DOHH2 (cell line): ENCODE measurements around the gene GMDS.

ENCODE experiments used
- H3F3A ChIP-seq: fragments of 200-600 bp; sonication (generic), shearing (Covaris generic); 2 replicates; pipeline ENCODE4 v1.6.0; 2016; ENCODE audit warnings: antibody characterized with exemption, mild to moderate bottlenecking; ENCODE audit not compliant: control insufficient read depth, insufficient read depth
- H3K27ac ChIP-seq: fragments of 200-600 bp; sonication (generic); 2 replicates; pipeline ENCODE4 v1.5.1; 2014; ENCODE audit warnings: low read depth, mild to moderate bottlenecking, low read length, moderate library complexity
- H3K27me3 ChIP-seq: fragments of 200-600 bp; sonication (generic); 2 replicates; pipeline ENCODE4 v1.6.1; 2014; ENCODE audit warnings: mild to moderate bottlenecking, low read length, mixed read lengths; ENCODE audit not compliant: control insufficient read depth
- H3K36me3 ChIP-seq: fragments of 200-600 bp; sonication (generic); 2 replicates; pipeline ENCODE4 v1.6.1; 2014; ENCODE audit warnings: mild to moderate bottlenecking, low read length, moderate library complexity, mixed read lengths; ENCODE audit not compliant: control insufficient read depth
- H3K4me1 ChIP-seq: fragments of 200-600 bp; sonication (generic); 2 replicates; pipeline ENCODE4 v1.6.1; 2014; ENCODE audit warnings: mild to moderate bottlenecking, low read length, mixed read lengths; ENCODE audit not compliant: control insufficient read depth
- H3K4me2 ChIP-seq: fragments of 200-600 bp; sonication (generic); 2 replicates; pipeline ENCODE4 v1.6.0; 2014; ENCODE audit warnings: mild to moderate bottlenecking, low read length, moderate library complexity
- H3K4me3 ChIP-seq: fragments of 200-600 bp; sonication (generic); 2 replicates; pipeline ENCODE4 v1.5.1; 2014; ENCODE audit warnings: mild to moderate bottlenecking, low read length, mixed read lengths
- H3K79me2 ChIP-seq: fragments of 200-600 bp; sonication (generic); 2 replicates; pipeline ENCODE4 v1.6.1; 2014; ENCODE audit warnings: mild to moderate bottlenecking, low read length, mixed read lengths; ENCODE audit not compliant: control insufficient read depth
- H3K9me2 ChIP-seq: fragments of 200-600 bp; sonication (generic); replicated peaks from 2 replicates; pipeline ENCODE4 v1.6.1; 2014; ENCODE audit warnings: mild to moderate bottlenecking, low read length, mixed read lengths; ENCODE audit not compliant: control insufficient read depth
- H3K9me3 ChIP-seq: fragments of 200-600 bp; sonication (generic); 2 replicates; pipeline ENCODE4 v1.6.1; 2014; ENCODE audit warnings: antibody characterized with exemption, low read length, mixed read lengths; ENCODE audit not compliant: control insufficient read depth, insufficient read depth
- H4K20me1 ChIP-seq: fragments of 200-600 bp; sonication (generic); 2 replicates; pipeline ENCODE4 v1.6.0; 2014; ENCODE audit warnings: low read depth, mild to moderate bottlenecking, antibody characterized with exemption, low read length, moderate library complexity; ENCODE audit not compliant: control insufficient read depth, insufficient read depth
- EZH2phosphoT487 ChIP-seq: fragments of 200-600 bp; sonication (generic); IDR thresholded peaks from 2 replicates; pipeline ENCODE4 v1.6.1; 2017; ENCODE audit warnings: borderline replicate concordance, mild to moderate bottlenecking, antibody characterized with exemption, low read length, moderate library complexity, mixed read lengths
- TF ChIP-seq, protein P1 (sequence below): fragments of 200-600 bp; sonication (generic); IDR thresholded peaks from one replicate; pipeline ENCODE4 v1.5.1; 2014; ENCODE audit warnings: antibody characterized with exemption, mild to moderate bottlenecking, low read depth, low read length; ENCODE audit not compliant: poor library complexity, severe bottlenecking

The GMDS gene

DNA sequence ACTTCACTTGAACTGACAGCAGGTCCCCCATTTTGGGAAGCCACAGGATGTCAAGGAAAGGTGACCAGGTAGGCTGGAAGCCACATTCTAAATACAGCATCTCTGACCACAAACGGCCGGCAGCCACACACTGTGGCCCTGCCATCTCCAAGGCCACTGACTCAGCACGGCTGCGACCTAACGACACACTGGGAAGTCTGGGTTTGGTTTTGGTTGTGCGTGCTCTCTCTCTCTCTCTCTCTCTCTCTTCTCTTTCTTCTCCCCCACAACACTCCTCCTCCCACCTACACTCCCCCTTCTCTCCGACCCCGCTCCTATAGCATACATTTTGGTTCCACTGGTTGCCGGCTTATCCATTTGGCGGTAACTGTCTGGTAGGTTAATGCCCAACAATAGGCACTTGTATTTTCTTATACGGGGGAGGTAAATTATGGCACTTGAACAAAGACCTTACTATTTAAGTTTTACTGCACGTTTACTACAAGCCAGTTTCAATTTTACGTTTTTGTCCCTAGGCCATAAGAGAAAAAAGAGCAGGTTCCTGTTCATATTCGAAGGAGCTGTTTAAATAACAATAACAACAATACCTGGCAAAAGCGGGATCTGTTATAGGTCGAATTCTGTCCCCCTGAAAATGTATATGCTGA lies 103.6 kb downstream of the GMDS start:
- Histone ChIP-seq H3K9me2 (no peaks in the 10 kb centered on the region), H3K4me1 (no peaks in the 10 kb centered on the region), H3K4me3 (no peak overlapping the region), H3K79me2 (no peaks in the 10 kb centered on the region; the same call in 1 of the 2 replicates), H4K20me1 (no peaks in the 10 kb centered on the region), H3K9me3 (no peaks in the 10 kb centered on the region), H3F3A (no peaks in the 10 kb centered on the region), H3K36me3 (no peaks in the 10 kb centered on the region), H3K27ac (no peak overlapping the region), H3K27me3 (no peaks in the 10 kb centered on the region), H3K4me2 (no peak overlapping the region)
- TF ChIP-seq EZH2phosphoT487 = no peak
- TF ChIP-seq, protein P1, sequence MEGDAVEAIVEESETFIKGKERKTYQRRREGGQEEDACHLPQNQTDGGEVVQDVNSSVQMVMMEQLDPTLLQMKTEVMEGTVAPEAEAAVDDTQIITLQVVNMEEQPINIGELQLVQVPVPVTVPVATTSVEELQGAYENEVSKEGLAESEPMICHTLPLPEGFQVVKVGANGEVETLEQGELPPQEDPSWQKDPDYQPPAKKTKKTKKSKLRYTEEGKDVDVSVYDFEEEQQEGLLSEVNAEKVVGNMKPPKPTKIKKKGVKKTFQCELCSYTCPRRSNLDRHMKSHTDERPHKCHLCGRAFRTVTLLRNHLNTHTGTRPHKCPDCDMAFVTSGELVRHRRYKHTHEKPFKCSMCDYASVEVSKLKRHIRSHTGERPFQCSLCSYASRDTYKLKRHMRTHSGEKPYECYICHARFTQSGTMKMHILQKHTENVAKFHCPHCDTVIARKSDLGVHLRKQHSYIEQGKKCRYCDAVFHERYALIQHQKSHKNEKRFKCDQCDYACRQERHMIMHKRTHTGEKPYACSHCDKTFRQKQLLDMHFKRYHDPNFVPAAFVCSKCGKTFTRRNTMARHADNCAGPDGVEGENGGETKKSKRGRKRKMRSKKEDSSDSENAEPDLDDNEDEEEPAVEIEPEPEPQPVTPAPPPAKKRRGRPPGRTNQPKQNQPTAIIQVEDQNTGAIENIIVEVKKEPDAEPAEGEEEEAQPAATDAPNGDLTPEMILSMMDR = no peak

DNA sequence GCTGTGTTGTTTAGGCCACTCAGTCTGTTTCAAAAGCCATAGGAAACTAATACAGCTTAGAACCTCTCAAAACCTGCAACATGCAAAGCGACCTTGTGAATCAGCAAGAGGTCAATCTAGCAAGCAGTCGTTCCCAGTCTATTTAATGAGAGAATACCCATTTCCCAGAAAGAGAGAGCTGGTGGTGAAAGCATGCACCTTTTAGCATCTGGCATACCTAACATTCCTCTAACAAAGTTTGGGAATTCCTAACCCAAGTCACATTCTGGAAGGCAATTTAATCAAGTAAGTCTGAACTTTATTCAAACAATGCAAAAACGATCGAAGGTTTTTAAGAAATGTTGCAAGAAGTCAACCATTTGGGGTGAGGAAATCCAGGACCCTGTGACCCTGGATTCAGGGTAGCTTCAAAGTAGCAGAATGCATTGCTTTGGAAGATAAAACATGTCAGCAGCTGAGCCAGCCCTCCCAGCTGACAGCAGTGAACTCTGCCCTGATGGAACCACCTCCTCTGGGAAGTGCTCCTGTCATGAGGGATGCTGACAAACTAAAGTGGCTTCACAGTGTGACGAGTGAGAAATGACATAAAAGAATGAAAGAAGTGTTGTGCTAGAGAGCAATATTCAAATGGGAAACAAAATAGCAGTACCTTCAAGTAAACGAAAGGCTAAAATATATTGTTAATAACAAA lies 104.8 kb downstream of the GMDS start:
- no peaks in the 10 kb centered on the region for H3K36me3 ChIP-seq
- no peaks in the 10 kb centered on the region for H3K27me3 ChIP-seq
- H3K4me3 ChIP-seq = no peak overlapping the region
- H3K4me1 ChIP-seq = no peaks in the 10 kb centered on the region
- no peaks in the 10 kb centered on the region; the same call in 1 of the 2 replicates for H3K79me2 ChIP-seq
- H3K27ac ChIP-seq = no peak overlapping the region
- no peaks in the 10 kb centered on the region for H3K9me2 ChIP-seq
- no peak overlapping the region for H3K4me2 ChIP-seq
- TF ChIP-seq, protein P1 = no peak
- no peak for TF ChIP-seq EZH2phosphoT487
- H3K9me3 ChIP-seq = no peaks in the 10 kb centered on the region
- H4K20me1 ChIP-seq = no peaks in the 10 kb centered on the region
- H3F3A ChIP-seq = no peaks in the 10 kb centered on the region

DNA sequence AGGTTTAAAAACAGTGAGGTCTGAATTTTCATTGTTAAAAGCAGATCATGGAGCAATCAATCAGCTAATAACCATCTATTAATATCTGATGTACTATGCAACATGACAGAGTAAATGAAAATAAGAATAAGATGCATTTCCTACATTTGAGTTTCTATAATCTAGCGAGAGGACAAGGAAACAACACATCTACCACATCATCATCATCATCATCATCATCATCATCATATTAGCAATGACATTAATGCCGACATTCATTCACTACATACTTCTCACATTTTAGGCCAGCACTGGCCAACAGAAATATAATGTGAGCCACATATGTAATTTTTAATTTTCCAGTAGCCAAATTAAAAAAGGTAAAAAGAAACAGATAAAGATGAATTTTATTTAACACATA lies 110.0 kb downstream of the GMDS start:
- TF ChIP-seq, protein P1 = no peak
- TF ChIP-seq EZH2phosphoT487 = no peak
- Histone ChIP-seq H3K36me3 (no peaks in the 10 kb centered on the region), H3K79me2 (no peaks in the 10 kb centered on the region), H4K20me1 (0 out of 2 replicates have a peak, but pooled peaks cover 4% of the 10 kb centered on the region), H3K27me3 (no peaks in the 10 kb centered on the region), H3F3A (no peaks in the 10 kb centered on the region), H3K4me1 (no peaks in the 10 kb centered on the region), H3K4me2 (no peak overlapping the region), H3K9me2 (no peaks in the 10 kb centered on the region), H3K9me3 (no peaks in the 10 kb centered on the region), H3K27ac (no peak overlapping the region), H3K4me3 (no peak overlapping the region)
